GM19240 (cell line): ENCODE measurements around the gene LSR.

Experiments used
- DNase-seq: peaks from one replicate; pipeline ENCODE4 v3.0.0; 2011; ENCODE audit warnings: low spot score; ENCODE audit not compliant: insufficient read length

LSR gene

DNA sequence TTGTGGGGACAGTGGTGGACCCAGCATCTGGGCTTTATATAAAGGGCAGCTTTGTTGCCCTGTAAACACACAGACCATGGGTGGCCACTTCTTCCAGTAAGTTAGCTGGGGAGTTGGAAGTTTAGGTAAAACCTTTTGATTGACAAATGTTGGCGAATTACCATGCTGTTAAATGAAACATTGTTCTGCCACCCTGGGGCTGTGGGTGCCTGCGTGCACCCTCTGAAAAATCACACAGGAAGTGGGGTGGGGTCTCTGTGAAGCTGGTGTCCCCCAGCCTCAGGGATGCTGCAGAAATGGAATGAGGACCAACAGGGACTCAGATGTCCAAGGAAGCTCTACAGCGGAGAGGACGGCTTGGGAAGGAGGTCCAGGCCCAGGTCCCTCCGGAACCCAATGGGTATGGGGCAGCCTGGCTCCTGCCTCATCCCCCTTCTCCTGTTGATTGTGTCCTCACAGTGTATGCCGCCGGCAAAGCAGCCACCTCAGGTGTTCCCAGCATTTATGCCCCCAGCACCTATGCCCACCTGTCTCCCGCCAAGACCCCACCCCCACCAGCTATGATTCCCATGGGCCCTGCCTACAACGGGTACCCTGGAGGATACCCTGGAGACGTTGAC, 17.2 kb downstream of the LSR start:
- no peak for DNase-seq

DNA sequence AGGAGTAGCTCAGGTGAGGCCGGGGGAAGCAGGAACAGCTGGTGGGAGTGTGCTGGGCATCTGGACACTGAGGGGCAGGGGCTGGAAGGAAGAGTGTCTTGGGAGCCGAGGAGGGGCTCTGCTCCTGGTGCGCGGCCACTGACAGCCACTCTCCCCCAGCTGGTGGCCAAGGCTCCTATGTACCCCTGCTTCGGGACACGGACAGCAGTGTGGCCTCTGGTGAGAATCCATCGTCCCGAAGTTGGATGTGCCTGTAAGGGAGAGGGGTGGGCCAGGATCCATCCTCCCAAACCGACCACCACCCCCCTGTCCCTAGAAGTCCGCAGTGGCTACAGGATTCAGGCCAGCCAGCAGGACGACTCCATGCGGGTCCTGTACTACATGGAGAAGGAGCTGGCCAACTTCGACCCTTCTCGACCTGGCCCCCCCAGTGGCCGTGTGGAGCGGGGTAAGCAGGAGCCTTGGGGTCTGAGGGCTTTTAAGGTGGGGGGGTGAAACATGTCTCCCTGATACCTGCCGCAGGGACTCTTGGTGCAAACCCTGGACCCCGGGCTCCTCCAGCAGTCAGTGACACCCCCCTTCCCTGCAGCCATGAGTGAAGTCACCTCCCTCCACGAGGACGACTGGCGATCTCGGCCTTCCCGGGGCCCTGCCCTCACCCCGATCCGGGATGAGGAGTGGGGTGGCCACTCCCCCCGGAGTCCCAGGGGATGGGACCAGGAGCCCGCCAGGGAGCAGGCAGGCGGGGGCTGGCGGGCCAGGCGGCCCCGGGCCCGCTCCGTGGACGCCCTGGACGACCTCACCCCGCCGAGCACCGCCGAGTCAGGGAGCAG, 17.9 kb downstream of the LSR start:
- DNase-seq: no peak

DNA sequence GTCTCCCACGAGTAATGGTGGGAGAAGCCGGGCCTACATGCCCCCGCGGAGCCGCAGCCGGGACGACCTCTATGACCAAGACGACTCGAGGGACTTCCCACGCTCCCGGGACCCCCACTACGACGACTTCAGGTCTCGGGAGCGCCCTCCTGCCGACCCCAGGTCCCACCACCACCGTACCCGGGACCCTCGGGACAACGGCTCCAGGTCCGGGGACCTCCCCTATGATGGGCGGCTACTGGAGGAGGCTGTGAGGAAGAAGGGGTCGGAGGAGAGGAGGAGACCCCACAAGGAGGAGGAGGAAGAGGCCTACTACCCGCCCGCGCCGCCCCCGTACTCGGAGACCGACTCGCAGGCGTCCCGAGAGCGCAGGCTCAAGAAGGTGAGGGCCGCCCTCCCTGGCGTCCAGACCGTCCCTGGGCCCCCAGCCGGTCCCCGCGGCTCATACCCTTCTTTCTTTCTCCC, 18.6 kb downstream of the LSR start:
- no peak for DNase-seq

DNA sequence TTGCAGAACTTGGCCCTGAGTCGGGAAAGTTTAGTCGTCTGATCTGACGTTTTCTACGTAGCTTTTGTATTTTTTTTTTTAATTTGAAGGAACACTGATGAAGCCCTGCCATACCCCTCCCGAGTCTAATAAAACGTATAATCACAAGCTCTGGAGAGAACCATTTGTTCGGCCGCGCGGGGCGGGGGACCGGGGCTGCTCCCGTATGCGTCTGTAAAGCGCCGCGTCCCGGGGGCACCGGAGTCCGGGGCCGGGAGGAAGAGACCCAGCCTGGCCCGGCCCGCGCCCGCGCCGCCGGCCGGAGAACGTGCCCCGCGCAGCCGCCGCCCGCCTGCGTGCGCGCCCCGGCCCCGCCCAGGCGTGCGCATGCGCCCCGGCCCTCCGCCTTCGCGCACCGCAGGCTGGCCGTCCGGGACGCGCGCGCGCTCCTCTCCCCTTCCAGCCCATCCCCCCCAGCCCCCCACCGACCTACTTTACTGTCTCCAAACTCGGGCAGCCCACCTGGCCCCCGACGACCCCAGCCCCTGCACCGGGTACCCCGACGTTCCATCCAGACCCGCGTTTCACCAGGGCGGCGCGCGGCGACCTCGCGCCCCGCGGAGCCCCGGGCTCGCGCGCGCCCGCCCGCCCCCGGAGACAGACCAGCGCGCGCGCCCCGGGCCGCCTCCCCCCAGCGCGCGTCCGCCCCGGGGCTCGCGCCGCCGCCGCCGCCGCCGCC, 19.2 kb downstream of the LSR start:
- peak; percentile 85 for DNase-seq

DNA sequence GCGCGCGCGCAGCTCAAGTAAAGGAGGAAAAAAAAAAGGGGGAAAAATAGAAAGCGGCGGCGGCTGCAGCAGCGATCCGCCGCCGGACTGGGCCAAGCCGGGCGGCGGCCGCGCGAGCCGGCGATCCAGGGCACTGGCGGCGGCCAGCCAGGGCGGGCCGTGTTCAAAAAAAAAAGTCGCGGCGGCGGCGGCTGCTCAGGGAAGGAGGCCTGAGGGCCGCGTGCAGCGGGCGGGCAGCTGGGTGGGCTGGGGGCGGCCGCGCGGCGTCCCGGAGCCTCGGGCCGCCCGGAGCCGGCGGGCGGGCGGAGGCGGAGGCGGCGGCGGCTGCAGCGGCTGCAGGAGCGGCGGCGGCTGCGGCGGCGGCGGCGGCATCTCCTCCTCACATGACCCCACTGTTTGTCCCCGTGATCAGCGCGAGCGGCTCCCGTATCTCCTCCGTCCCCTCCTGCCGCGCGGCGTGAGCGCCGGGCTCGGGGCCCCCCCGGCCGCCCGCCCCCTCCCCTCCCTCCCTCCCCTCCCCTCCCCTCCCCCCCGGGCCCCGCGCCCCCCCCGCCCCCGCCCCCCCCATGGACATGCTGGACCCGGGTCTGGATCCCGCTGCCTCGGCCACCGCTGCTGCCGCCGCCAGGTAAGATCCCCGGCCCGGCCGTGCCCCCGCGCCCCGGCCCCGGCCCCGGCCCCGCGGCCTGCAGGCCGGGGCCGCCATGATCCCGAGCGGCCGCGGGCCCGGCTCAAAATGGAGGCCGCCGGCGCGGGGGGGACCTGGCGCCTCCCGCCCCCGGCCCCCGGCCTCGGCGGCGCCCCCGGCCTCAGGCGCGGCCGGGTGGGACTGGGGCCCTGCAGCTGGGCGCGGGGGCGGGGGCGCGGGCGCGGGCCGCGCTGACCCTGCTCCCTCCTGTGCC, 20.0 kb downstream of the LSR start, which contains the start of gene USF2:
USF2 (plus strand) TSS at position 427 of the 902 bp plus-strand sequence; CDS start at position 567, 140 bp downstream.
- DNase-seq: peak; percentile 73

DNA sequence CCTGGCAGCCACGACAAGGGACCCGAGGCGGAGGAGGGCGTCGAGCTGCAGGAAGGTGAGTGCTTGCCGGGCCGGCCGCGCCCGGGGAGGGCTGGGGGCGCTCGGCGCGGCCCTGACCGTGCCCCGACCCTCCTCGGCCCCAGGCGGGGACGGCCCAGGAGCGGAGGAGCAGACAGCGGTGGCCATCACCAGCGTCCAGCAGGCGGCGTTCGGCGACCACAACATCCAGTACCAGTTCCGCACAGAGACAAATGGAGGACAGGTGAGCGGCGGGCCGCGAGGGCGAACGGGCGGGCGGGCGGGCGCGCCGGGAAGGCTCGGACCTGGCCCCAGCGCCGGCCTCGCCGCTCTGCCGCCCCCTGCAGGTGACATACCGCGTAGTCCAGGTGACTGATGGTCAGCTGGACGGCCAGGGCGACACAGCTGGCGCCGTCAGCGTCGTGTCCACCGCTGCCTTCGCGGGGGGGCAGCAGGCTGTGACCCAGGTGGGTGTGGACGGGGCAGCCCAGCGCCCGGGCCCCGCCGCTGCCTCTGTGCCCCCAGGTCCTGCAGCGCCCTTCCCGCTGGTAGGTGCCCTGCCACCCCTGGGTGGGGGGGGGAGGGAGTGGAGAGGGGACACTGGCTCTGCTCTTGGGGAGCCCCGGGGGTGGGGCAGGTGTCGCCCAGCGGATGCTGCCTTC, 20.8 kb downstream of the LSR start:
- peak; percentile 75 for DNase-seq

DNA sequence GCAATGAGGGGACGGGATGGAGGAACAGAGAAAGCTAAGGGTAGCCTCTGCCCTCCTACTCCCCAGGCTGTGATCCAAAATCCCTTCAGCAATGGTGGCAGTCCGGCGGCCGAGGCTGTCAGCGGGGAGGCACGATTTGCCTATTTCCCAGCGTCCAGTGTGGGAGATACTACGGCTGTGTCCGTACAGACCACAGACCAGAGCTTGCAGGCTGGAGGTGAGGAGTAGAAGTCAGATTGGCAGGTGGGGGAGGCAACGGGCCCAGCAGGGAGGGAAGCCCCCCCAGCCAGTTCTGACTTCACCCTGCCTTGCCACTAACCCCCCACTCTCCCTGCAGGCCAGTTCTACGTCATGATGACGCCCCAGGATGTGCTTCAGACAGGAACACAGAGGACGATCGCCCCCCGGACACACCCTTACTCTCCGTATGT, 21.6 kb downstream of the LSR start:
- no peak for DNase-seq

DNA sequence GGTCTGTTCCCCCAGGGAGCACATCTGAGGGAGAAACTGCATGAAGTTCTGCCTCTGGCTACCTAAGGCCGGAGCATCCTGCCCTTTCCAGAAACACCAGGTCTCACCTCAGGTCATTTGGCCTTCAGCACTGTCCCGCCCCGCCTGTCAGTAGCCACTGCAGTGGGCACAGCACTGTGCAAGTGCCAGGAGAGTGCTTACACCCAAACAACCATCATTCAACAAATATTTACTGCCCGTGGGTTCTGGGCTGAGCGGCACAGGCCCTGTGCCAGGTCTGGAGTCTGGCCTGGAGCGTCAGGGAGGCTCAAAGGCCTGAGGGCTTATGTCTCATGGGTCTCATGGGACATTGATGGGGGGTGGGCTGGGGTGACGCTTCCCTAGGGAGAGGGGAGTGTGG, 22.7 kb downstream of the LSR start:
- DNase-seq: no peak

DNA sequence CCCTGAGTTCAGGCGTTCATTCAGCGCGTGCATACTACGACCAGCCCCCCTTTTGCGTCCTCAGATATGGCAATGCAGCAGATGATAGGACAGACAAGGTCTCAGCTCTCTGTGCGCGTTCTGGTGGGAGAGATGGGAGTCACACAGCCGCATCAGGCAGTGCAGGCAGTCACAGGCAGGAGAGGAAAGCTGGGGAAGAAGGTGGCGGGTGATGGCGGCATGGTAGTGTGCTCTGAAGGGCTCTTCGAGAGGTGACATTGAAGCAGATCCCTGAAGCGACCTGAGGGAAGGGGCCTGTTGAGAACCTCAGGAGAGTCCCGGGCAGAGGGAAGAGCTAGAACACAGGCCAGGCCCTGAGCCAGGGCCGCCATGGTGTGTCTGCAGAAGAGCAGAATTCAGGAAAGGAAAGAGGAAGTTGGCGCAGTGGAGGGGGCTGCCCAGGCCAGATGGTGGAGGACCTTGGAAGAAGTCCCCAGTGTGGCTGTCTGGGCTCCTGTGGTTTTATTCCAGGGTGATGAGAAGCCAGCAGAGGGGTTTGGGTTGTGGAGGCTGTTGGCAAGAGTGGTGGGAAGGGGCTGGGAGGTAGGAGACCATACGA, 23.4 kb downstream of the LSR start:
- no peak for DNase-seq

DNA sequence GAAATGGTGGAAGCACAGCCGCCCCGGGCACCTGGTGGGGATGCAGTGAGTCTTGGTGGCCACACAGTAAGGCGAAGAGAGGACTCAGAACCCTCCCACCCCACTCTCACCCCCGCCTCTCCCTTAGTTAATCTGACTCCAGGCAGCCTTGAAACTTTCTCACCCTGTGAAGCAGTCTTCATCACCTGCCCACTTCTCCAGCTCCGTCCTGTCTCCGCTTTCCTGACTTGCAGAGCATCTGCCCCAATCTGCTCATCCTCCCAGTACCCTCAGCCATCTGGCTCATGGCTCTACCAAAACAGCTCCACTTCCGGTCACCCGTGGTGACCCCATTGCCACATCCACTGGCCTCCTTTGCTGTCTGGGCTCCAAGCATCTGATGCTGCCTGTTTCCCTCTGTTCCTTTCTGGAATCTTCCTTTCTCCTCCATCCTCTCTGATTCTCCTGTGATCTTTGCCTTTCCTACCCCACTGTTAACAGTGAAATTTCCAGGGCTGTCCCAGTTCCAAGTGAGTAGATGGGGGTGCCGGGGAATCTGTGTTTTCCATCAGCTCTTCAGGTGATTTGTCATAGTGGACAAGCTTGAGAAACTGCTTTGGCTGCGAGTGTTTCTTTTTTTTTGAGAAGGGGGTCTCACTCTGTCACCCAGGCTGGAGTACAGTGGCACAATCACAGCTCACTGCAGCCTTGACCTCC, 24.3 kb downstream of the LSR start:
- DNase-seq: no peak

DNA sequence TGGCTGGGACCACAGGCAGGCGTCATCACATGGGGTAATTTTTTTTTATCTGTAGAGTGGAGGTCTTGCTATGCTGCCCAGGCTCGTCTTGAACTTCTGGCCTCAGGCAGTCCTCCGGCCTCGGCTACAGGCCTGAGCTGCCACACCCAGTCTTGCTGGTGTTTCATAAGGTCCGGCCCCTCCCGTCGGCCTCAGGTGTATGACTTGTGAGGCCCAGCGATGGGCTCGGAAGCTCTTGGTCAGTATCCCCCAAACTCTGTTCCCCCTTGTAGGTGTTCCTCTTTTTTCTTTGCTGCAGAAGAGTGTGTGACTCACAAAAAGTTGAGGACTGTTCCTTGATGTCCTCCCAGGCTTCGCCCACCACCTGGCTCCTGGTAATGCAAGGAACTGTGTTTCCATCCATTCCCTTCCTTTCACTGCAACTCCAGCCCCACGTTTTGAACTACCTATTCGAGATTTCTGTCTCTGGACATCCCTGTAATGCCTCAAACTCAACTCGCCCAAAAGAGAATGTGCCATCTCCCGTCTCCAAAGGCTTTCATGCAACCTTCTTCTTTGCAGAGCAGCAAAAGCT, 25.0 kb downstream of the LSR start:
- no peak for DNase-seq

DNA sequence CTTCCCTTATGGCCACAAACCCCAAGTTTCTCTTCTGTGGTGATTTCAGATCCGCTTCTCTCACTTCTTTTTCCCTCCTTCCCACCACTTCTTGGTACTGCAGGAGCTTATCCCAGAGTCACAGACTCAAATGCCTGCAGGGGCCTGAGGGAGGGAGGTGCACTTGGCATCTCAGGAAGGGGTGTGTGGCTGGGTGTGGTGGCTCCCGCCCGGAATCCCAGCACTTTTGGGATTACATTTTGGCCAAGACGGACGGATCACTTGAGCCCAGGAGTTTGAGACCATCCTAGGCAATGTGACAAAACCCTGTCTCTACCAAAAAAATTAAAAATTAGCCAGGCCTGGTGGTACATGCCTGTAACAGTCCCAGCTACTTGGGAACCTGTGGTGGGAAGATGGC, 25.5 kb downstream of the LSR start:
- no peak for DNase-seq

DNA sequence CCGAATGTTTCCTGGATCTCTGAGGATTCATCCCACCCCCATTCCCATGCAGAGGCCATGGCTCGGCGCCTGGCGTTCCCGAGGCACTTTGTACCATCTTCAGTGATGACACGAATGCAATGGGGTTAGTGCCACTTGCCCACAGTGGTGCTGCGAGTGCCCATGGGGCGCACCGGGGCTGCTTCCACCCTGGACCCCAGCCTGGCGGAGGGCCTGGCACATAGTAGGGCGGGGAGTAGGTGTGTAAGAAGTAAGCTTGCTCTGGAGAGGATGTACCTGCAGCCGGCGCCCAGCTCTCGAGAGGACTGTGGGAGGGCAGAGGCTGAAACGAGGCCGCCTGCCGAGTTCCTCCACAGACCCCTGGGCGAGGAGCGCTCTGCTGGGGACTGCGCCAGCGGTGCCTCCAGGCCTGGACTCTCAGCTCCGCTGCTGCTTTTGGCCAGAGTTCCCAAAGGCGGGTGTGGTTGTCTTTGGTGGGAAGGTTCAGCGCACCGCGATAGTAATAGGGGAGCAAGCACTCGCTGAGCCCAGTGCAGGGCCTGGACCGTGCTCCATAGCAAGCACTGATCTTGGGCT, 28.0 kb downstream of the LSR start:
- DNase-seq: no peak

DNA sequence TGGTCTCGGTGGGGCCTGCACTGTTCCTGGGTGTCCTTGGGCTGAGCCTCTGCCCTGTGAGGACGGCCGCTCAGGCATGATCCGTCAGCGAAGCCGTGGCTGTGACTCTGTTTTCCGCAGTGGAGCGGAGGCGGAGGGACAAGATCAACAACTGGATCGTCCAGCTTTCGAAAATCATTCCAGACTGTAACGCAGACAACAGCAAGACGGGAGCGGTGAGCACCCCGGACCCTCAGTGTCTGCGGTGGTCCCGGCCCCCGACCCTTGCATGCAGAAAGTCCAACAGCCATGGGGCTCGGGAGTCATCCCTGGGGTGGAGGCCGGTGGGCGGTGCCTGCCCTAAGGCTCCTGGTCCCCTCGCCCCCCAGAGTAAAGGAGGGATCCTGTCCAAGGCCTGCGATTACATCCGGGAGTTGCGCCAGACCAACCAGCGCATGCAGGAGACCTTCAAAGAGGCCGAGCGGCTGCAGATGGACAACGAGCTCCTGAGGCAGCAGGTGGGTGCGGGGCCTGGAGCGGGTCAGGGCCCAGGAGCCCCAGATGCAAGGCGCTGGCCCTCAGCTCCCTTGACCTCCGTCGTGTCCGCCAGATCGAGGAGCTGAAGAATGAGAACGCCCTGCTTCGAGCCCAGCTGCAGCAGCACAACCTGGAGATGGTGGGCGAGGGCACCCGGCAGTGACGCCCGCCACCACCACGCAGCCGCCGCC, 29.9 kb downstream of the LSR start:
- DNase-seq: no peak

DNA sequence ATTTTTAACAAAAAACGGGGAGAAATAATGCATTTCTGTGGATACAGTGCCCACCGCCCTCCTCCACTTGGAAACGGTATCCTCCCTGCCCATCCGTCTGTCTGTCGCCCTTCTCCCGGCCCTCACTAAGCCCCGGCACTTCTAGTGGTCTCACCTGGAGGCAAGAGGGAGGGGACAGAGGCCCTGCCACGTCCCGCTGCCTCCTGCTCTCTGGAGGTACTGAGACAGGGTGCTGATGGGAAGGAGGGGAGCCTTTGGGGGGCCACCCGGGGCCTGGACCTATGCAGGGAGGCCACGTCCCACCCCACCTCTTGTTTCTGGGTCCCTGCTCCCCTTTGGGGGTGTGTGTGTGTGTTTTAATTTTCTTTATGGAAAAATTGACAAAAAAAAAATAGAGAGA, 30.6 kb downstream of the LSR start:
- DNase-seq: no peak

DNA sequence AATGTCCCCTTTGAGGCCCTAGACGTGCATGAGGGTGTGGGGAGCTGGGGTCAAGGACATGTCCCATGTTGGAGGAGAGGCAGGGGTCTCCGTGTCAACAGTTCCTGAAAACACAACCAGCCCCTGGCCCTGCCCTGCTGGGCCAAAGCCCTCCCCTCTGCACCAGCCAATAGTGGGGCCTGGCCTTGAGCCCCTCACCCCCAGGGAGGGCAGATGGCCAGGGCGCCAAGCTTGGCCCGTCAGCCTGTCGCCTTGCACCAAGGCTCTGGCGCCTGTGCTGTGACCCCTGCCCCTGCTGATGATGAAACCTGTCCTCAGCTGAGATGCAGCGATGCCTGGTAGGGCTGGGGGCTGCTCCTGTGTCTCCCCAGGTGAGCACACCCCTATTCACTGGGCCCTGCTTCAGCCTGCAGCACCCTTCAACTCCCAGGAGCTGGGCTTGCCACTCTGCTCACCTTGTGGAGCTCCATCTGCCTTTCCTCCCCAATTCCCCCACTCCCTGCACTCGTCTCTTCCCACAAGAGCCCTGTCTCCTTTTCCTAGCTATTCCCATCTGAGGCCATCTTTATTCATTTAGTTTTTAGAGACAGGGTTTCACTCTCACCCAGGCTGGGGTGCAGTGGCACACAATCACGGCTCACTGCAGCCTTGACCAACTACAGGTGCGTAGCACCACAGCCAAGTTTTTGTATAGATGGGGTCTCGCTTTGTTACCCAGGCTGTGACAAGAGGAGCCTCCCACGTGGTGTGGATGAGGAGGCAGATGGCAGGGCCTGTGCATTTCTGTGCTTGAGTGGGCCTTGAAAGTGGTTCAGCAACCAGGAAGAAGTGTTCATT, 31.4 kb downstream of the LSR start:
- no peak for DNase-seq

DNA sequence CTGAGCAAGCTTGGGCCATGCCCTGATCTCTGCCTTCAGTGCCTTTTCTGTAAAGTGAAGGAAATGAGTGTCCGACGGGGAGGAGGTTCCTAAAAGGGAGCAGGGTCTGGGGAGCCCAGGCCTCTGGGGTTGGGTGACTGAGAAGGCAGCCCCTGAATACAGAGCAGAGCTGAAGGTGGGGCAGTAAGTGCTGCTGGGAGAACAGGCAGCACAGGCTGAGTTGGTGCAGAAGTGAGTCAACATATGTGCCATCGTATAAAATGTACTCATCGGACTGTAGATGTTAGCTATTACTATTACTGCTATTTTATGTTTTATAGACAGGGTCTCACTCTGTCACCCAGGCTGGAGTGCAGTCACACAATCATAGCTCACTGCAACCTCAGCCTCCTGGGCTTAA, 32.5 kb downstream of the LSR start:
- DNase-seq: no peak
